ENCODE results near the gene ZC3H12C. TPM values are rescaled to one million over a fixed set of nuclear protein-coding genes. Genes with fewer than 3 reads are reported as not detected.

The ZC3H12C gene
- total and polyA plus RNA-seq, 5 donors from 2014 or later = 0.02 to 3.0 (median 0.14) TPM; not detected in 1

- no peak overlapping the region for H3K4me3 Mint-ChIP-seq
- no peak for ATAC-seq (ENCODE audit: low read depth in 2 of 2)
- H3K27ac Mint-ChIP-seq = no peak overlapping the region
- H3K4me1 ChIP-seq (ENCODE audit: control insufficient read depth, insufficient read depth, low read length, poor library complexity, severe bottlenecking) = peaks cover 11% of the 10 kb centered on the region
- no peaks in the 10 kb centered on the region for H3K36me3 ChIP-seq (ENCODE audit: control insufficient read depth, insufficient read depth, low read length)
- H3K36me3 Mint-ChIP-seq = no peaks in the 10 kb centered on the region
- no peak overlapping the region for H3K27ac ChIP-seq (ENCODE audit: insufficient read depth, low read length, poor library complexity, severe bottlenecking)
- no peaks in the 10 kb centered on the region for H3K9me3 ChIP-seq (ENCODE audit: control insufficient read depth in 2 of 2, low read length in 2 of 2)
- H3K4me3 ChIP-seq (ENCODE audit: low read depth, low read length) = no peak overlapping the region
- H3K9me3 Mint-ChIP-seq = no peaks in the 10 kb centered on the region
- H3K27me3 ChIP-seq (ENCODE audit: control insufficient read depth, insufficient read depth, low read length) = peaks cover 10% of the 10 kb centered on the region
- DNase-seq = no peak
- peaks cover 13% of the 10 kb centered on the region for H3K27me3 Mint-ChIP-seq
- H3K4me1 Mint-ChIP-seq = peaks cover 0 to 16% (median 10%) of the 10 kb centered on the region in 4 donors
Observed at GRCh38 chr11:110095554-110095953, 2.4 kb downstream of the ZC3H12C start.

GRCh38 chr11:110096496-110096895 is 3.3 kb downstream of the ZC3H12C start:
- Mint-ChIP-seq H3K27ac (no peak overlapping the region), H3K27me3 (peaks cover 13% of the 10 kb centered on the region), H3K36me3 (no peaks in the 10 kb centered on the region), H3K4me3 (peak overlapping the region in 1 of 4 donors; percentile 5), H3K9me3 (no peaks in the 10 kb centered on the region), H3K4me1 (peaks cover 0 to 21% (median 10%) of the 10 kb centered on the region in 4 donors)
- Histone ChIP-seq H3K27me3 (ENCODE audit: control insufficient read depth, insufficient read depth, low read length) (peaks cover 8% of the 10 kb centered on the region), H3K4me1 (ENCODE audit: control insufficient read depth, insufficient read depth, low read length, poor library complexity, severe bottlenecking) (peaks cover 11% of the 10 kb centered on the region), H3K27ac (ENCODE audit: insufficient read depth, low read length, poor library complexity, severe bottlenecking) (no peak overlapping the region), H3K9me3 (ENCODE audit: control insufficient read depth in 2 of 2, low read length in 2 of 2) (no peaks in the 10 kb centered on the region), H3K4me3 (ENCODE audit: low read depth, low read length) (no peak overlapping the region), H3K36me3 (ENCODE audit: control insufficient read depth, insufficient read depth, low read length) (no peaks in the 10 kb centered on the region)
- ATAC-seq (ENCODE audit: low read depth in 2 of 2) (no peak), DNase-seq (no peak)

- peaks cover 0 to 3% (median 0%) of the 10 kb centered on the region in 7 donors for H3K9me3 Mint-ChIP-seq
- H3K27me3 Mint-ChIP-seq = peaks cover 5% of the 10 kb centered on the region
- no peak for DNase-seq
- H3K36me3 Mint-ChIP-seq = no peaks in the 10 kb centered on the region
- H3K27ac Mint-ChIP-seq = no peak overlapping the region
- Histone ChIP-seq H3K4me1 (ENCODE audit: control insufficient read depth, insufficient read depth, low read length, poor library complexity, severe bottlenecking) (peaks cover 7% of the 10 kb centered on the region), H3K36me3 (ENCODE audit: control insufficient read depth, insufficient read depth, low read length) (no peaks in the 10 kb centered on the region), H3K27me3 (ENCODE audit: control insufficient read depth, insufficient read depth, low read length) (peaks cover 2% of the 10 kb centered on the region), H3K27ac (ENCODE audit: insufficient read depth, low read length, poor library complexity, severe bottlenecking) (no peak overlapping the region), H3K4me3 (ENCODE audit: low read depth, low read length) (no peak overlapping the region), H3K9me3 (ENCODE audit: control insufficient read depth in 2 of 2, low read length in 2 of 2) (no peaks in the 10 kb centered on the region)
- no peak for ATAC-seq (ENCODE audit: low read depth in 2 of 2)
- no peak overlapping the region for H3K4me3 Mint-ChIP-seq
- peaks cover 0 to 14% (median 7%) of the 10 kb centered on the region in 4 donors for H3K4me1 Mint-ChIP-seq
Observed at GRCh38 chr11:110097459-110098012, 4.3 kb downstream of the ZC3H12C start.

- H3K27me3 Mint-ChIP-seq = peaks cover 5% of the 10 kb centered on the region
- H3K9me3 Mint-ChIP-seq = peaks cover 0 to 3% (median 0%) of the 10 kb centered on the region in 7 donors
- peaks cover 0 to 14% (median 7%) of the 10 kb centered on the region in 4 donors for H3K4me1 Mint-ChIP-seq
- H3K4me3 ChIP-seq (ENCODE audit: low read depth, low read length) = no peak overlapping the region
- ATAC-seq (ENCODE audit: low read depth in 2 of 2) (peak; percentile 69 to 85), DNase-seq (peak in 1 of 3 donors; percentile 31)
- no peak overlapping the region for H3K27ac Mint-ChIP-seq
- H3K36me3 Mint-ChIP-seq = no peaks in the 10 kb centered on the region
- peaks cover 2% of the 10 kb centered on the region for H3K27me3 ChIP-seq (ENCODE audit: control insufficient read depth, insufficient read depth, low read length)
- H3K27ac ChIP-seq (ENCODE audit: insufficient read depth, low read length, poor library complexity, severe bottlenecking) = no peak overlapping the region
- no peaks in the 10 kb centered on the region for H3K9me3 ChIP-seq (ENCODE audit: control insufficient read depth in 2 of 2, low read length in 2 of 2)
- H3K4me1 ChIP-seq (ENCODE audit: control insufficient read depth, insufficient read depth, low read length, poor library complexity, severe bottlenecking) = peaks cover 4% of the 10 kb centered on the region
- H3K4me3 Mint-ChIP-seq = no peak overlapping the region
- H3K36me3 ChIP-seq (ENCODE audit: control insufficient read depth, insufficient read depth, low read length) = no peaks in the 10 kb centered on the region
Observed at GRCh38 chr11:110098645-110099044, 5.5 kb downstream of the ZC3H12C start.

GRCh38 chr11:110100476-110101240 is 7.5 kb downstream of the ZC3H12C start:
- Mint-ChIP-seq H3K4me3 (no peak overlapping the region), H3K27me3 (no peaks in the 10 kb centered on the region), H3K9me3 (peaks cover 0 to 3% (median 0%) of the 10 kb centered on the region in 7 donors), H3K27ac (no peak overlapping the region), H3K4me1 (peaks cover 0 to 14% (median 2%) of the 10 kb centered on the region in 4 donors), H3K36me3 (no peaks in the 10 kb centered on the region)
- Histone ChIP-seq H3K27ac (ENCODE audit: insufficient read depth, low read length, poor library complexity, severe bottlenecking) (peak overlapping the region; percentile 7), H3K4me3 (ENCODE audit: low read depth, low read length) (no peak overlapping the region), H3K27me3 (ENCODE audit: control insufficient read depth, insufficient read depth, low read length) (no peaks in the 10 kb centered on the region), H3K4me1 (ENCODE audit: control insufficient read depth, insufficient read depth, low read length, poor library complexity, severe bottlenecking) (no peaks in the 10 kb centered on the region), H3K36me3 (ENCODE audit: control insufficient read depth, insufficient read depth, low read length) (no peaks in the 10 kb centered on the region), H3K9me3 (ENCODE audit: control insufficient read depth in 2 of 2, low read length in 2 of 2) (no peaks in the 10 kb centered on the region)
- DNase-seq (no peak), ATAC-seq (ENCODE audit: low read depth in 2 of 2) (no peak)

- H3K36me3 Mint-ChIP-seq = no peaks in the 10 kb centered on the region
- peaks cover 4% of the 10 kb centered on the region for H3K27me3 Mint-ChIP-seq
- ATAC-seq (ENCODE audit: low read depth in 2 of 2) (no peak), DNase-seq (no peak)
- no peak overlapping the region for H3K27ac Mint-ChIP-seq
- no peaks in the 10 kb centered on the region for H3K27me3 ChIP-seq (ENCODE audit: control insufficient read depth, insufficient read depth, low read length)
- peaks cover 0 to 3% of the 10 kb centered on the region in 2 experiments for H3K9me3 ChIP-seq (ENCODE audit: control insufficient read depth in 2 of 2, low read length in 2 of 2)
- peaks cover 0 to 7% (median 6%) of the 10 kb centered on the region in 7 donors for H3K9me3 Mint-ChIP-seq
- no peaks in the 10 kb centered on the region for H3K4me1 ChIP-seq (ENCODE audit: control insufficient read depth, insufficient read depth, low read length, poor library complexity, severe bottlenecking)
- no peak overlapping the region for H3K27ac ChIP-seq (ENCODE audit: insufficient read depth, low read length, poor library complexity, severe bottlenecking)
- no peak overlapping the region for H3K4me3 Mint-ChIP-seq
- no peak overlapping the region for H3K4me3 ChIP-seq (ENCODE audit: low read depth, low read length)
- H3K4me1 Mint-ChIP-seq = peaks cover 0 to 6% (median 0%) of the 10 kb centered on the region in 4 donors
- H3K36me3 ChIP-seq (ENCODE audit: control insufficient read depth, insufficient read depth, low read length) = no peaks in the 10 kb centered on the region
Observed at GRCh38 chr11:110106713-110107274, 13.6 kb downstream of the ZC3H12C start.

- no peak for ATAC-seq (ENCODE audit: low read depth in 2 of 2)
- H3K9me3 Mint-ChIP-seq = peaks cover 0 to 7% (median 4%) of the 10 kb centered on the region in 7 donors
- peaks cover 4% of the 10 kb centered on the region for H3K27me3 Mint-ChIP-seq
- no peak for DNase-seq
- Histone ChIP-seq H3K27me3 (ENCODE audit: control insufficient read depth, insufficient read depth, low read length) (no peaks in the 10 kb centered on the region), H3K36me3 (ENCODE audit: control insufficient read depth, insufficient read depth, low read length) (no peaks in the 10 kb centered on the region), H3K9me3 (ENCODE audit: control insufficient read depth in 2 of 2, low read length in 2 of 2) (peaks cover 0 to 3% of the 10 kb centered on the region in 2 experiments), H3K4me3 (ENCODE audit: low read depth, low read length) (no peak overlapping the region), H3K27ac (ENCODE audit: insufficient read depth, low read length, poor library complexity, severe bottlenecking) (no peak overlapping the region), H3K4me1 (ENCODE audit: control insufficient read depth, insufficient read depth, low read length, poor library complexity, severe bottlenecking) (no peaks in the 10 kb centered on the region)
- H3K4me3 Mint-ChIP-seq = no peak overlapping the region
- no peak overlapping the region for H3K27ac Mint-ChIP-seq
- H3K4me1 Mint-ChIP-seq = peaks cover 0 to 6% (median 0%) of the 10 kb centered on the region in 4 donors
- H3K36me3 Mint-ChIP-seq = no peaks in the 10 kb centered on the region
Observed at GRCh38 chr11:110110854-110111253, 17.7 kb downstream of the ZC3H12C start.

Data from CD4-positive, CD25-positive, alpha-beta regulatory T cell (primary cell).